ENCODE data around the gene OLFM1.

OLFM1 gene

DNA sequence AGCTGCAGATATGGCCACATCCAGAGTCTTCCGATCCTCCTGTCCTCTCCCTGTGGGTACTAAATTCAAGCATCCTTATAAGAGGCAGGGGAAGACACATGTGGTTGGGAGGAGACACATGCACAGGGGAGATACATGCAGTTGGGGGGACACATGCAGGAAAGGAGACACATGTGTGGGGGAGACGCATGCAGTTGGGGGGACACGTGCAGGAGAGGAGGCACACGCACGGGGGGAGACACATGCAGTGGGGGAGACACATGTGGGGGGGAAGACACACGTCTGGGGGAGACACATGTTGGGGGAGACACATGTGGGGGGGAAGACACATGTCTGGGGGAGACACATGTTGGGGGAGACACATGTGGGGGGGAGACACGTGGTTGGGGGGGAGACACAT lies 21.2 kb upstream of the OLFM1 start:
- H3K4me3 ChIP-seq (replicated peaks; ENCODE audit: low read depth, low read length) = no peak overlapping the region
- TF ChIP-seq, protein P1, sequence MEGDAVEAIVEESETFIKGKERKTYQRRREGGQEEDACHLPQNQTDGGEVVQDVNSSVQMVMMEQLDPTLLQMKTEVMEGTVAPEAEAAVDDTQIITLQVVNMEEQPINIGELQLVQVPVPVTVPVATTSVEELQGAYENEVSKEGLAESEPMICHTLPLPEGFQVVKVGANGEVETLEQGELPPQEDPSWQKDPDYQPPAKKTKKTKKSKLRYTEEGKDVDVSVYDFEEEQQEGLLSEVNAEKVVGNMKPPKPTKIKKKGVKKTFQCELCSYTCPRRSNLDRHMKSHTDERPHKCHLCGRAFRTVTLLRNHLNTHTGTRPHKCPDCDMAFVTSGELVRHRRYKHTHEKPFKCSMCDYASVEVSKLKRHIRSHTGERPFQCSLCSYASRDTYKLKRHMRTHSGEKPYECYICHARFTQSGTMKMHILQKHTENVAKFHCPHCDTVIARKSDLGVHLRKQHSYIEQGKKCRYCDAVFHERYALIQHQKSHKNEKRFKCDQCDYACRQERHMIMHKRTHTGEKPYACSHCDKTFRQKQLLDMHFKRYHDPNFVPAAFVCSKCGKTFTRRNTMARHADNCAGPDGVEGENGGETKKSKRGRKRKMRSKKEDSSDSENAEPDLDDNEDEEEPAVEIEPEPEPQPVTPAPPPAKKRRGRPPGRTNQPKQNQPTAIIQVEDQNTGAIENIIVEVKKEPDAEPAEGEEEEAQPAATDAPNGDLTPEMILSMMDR (IDR thresholded peaks at IDR 0.05; ENCODE audit: low read depth, low read length, missing control alignments) = no peak
- no peak for DNase-seq (ENCODE audit: extremely low read depth, low read depth)

DNA sequence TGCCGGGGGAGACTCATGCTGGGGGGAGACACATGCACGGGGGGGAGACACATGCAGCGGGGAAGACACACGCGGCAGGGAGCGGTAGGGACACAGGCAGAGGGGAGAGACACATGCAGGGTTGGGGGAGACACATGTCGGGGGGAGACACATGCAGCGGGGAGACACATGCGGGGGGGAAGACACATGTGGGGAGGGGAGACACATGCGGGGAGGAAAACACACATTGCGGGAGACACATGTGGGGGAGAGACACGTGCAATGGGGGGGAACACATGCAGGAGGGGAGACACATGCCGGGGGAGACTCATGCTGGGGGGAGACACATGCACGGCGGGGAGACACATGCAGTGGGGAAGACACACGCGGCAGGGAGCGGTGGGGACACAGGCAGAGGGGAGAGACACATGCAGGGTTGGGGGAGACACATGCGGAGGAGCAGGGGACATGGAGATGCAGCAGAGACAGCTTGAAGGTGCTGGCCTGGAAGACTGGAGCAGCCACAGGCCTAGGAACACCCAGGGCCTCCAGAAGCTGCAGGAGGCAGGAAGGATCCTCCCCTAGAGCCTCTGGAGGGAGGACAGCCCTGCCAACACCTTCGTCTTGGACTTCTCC lies 20.3 kb upstream of the OLFM1 start:
- no peak for DNase-seq (ENCODE audit: extremely low read depth, low read depth)
- TF ChIP-seq, protein P1 (IDR thresholded peaks at IDR 0.05; ENCODE audit: low read depth, low read length, missing control alignments) = no peak
- no peak overlapping the region for H3K4me3 ChIP-seq (replicated peaks; ENCODE audit: low read depth, low read length)

DNA sequence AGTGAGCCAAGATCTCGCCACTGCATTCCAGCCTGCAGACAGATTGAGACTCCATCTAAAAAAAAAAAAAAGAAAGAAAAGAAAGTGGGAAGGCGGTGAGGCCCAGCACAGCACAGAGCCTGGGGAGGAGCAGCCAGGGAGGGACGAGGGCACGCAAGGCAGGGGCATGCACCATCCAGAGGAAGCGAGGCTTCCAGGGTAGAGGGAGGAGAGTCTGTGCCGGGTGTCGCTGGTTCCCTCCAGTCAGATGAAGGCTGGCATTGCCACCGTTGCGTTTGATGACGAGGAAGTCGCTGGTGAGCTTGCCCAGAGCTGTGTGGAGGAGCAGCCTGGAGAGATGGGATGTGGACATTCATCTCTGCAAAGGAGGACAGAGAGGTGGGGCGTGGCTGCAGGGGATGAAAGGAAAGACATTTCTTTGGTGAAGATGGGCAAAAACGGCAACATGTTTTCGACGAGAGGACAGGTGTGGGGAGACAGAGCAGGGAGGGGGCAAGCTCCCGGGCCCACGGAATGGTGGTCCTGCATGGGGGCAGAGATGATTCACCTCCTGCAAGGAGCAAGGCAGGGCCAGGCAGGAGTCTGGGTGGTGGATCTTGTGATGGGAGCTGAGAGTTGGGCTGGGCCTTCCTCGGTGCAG lies 18.6 kb upstream of the OLFM1 start:
- TF ChIP-seq, protein P1 (IDR thresholded peaks at IDR 0.05; ENCODE audit: low read depth, low read length, missing control alignments) = no peak
- no peak for DNase-seq (ENCODE audit: extremely low read depth, low read depth)
- H3K4me3 ChIP-seq (replicated peaks; ENCODE audit: low read depth, low read length) = no peak overlapping the region

DNA sequence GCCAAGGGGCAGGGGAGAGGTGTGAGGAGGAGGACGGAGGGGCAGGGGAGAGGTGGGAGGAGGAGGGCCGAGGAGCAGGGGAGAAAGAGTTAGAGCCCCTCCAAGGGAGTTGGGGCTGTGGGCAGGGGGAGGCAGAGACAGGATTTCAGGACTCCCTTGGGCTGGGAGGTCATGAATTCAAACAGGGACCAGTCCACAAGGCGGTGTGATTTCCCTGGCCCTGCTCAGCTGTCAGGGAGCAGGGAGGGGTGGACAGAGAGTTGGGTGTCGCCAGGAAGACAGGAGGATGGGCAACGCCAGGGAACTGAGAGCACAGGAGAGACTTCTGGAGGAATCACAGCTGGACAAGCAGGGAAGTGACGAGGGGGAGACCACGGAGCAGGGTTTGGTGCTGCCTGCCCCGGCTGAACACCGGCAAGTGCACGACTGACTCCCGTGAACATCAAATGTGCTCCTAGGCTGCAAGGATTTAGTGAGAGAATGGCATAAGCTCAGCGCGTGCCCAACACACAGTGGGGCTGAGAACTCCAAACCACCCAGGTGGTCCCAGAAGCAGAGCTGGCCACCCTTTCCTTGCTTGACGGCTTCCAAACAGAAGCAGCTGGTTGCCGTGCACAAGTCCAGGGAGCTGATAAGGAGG lies 17.8 kb upstream of the OLFM1 start:
- no peak overlapping the region for H3K4me3 ChIP-seq (replicated peaks; ENCODE audit: low read depth, low read length)

DNA sequence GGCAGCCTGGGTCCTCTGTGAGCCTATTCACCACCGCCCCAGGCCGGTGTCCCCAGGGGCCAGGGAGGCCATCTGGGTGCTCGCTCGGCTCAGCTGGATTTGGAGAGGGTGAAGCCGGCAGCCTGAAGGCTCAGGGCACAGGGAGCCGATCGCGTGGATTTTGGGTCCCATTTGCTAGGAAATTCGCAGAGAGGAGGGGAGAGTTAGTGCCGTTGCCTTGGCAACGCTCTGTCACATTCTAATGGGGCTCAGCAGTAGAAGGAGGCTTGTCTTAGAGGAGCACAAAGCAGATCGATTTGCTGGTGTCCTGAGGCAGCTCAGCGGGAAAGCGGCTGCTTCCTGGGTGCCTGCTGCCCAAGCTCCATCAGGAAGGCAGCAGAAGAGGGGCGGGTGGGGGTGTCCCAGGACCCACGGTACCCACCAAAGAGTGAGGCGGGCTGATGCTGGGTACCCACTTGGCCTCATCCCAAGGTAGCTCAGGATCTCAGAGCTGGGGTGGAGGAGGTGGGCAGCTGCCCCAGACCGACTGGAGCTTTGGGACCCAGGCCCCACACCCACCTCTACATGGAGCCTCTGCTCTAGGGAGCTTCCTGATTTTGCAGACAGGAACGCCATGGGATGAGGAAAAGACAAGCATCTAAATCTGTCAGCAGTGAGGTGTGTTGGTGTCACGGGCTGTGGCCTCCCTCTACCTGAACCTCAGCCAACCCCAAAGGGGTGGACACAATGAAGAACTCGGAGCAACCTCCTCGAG lies 17.1 kb upstream of the OLFM1 start:
- DNase-seq (ENCODE audit: extremely low read depth, low read depth) = no peak
- TF ChIP-seq, protein P1 (IDR thresholded peaks at IDR 0.05; ENCODE audit: low read depth, low read length, missing control alignments) = no peak
- H3K4me3 ChIP-seq (replicated peaks; ENCODE audit: low read depth, low read length) = no peak overlapping the region

More for the DNA sequence above, 17.8 kb upstream of the OLFM1 start:
- no peak for DNase-seq (ENCODE audit: extremely low read depth, low read depth)
- TF ChIP-seq, protein P1 (IDR thresholded peaks at IDR 0.05; ENCODE audit: low read depth, low read length, missing control alignments) = no peak

DNA sequence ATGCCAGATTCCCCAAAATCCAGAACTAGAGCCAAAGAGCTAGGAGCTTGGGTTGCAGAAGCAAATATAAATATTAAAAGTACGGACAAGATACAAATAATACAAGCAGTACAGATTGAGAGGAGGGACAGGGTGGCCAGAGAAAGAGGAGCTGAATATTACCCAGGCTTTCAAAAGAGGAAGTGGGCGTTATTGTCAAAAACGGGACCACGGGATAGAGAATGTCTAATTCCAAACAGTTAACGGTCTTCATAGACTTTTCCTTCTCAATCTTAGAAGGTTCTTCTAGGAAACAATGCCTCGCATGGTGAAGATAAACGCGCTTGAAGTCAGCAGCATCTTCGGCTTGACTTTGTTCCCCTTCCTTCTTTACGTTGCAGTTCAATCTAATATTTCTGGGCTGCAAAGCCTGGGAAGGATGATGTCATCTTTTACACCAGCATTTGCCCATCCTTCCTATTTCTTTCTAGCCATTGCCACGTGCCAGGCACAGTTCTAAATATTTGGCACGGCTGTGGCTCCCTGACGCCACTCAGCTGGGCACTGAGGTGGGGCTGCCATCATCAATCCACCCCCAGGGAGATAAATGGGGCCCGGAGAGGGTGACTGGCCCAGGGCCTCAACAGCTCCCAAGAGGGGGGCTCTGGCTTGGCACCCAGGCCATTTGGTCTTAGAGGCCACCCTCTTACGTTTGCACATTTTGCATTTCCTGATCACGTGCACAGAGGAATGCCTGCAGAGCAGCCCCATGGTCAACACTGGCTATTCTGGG lies 16.3 kb upstream of the OLFM1 start:
- H3K4me3 ChIP-seq (replicated peaks; ENCODE audit: low read depth, low read length) = no peak overlapping the region
- no peak for DNase-seq (ENCODE audit: extremely low read depth, low read depth)
- TF ChIP-seq, protein P1 (IDR thresholded peaks at IDR 0.05; ENCODE audit: low read depth, low read length, missing control alignments) = no peak
